ENCODE measurements around the gene CD163L1. TPM values are rescaled to one million over a fixed set of nuclear protein-coding genes. Genes with fewer than 3 reads are reported as not detected.

The CD163L1 gene
- total and polyA plus RNA-seq, 2 of the 8 experiments (the other 6 are each of a cell fraction or from before 2014, with no cell fraction given): 0.11 to 0.22 TPM

DNA sequence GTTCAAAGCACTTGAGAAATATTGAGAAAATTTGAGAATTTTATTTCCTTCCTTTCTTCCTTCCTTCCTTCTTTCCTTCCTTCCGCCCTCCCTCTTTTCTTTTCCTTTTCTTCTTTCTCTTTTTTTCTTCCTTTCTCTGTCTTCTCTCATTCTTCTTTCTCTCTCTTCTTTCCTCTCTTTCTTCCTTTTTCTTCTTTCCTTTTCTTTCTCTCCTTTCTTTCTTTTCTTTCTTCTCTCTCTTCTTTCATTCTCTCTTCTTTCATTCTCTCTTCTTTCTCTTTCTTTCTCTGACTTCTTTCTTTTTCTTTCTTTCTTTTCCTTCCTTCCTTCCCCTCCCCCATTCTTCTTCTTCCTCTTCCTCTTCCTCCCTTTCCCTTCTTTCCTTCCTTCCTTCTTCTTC, 44.9 kb downstream of the CD163L1 start (continued):
- TF ChIP-seq, protein P1, sequence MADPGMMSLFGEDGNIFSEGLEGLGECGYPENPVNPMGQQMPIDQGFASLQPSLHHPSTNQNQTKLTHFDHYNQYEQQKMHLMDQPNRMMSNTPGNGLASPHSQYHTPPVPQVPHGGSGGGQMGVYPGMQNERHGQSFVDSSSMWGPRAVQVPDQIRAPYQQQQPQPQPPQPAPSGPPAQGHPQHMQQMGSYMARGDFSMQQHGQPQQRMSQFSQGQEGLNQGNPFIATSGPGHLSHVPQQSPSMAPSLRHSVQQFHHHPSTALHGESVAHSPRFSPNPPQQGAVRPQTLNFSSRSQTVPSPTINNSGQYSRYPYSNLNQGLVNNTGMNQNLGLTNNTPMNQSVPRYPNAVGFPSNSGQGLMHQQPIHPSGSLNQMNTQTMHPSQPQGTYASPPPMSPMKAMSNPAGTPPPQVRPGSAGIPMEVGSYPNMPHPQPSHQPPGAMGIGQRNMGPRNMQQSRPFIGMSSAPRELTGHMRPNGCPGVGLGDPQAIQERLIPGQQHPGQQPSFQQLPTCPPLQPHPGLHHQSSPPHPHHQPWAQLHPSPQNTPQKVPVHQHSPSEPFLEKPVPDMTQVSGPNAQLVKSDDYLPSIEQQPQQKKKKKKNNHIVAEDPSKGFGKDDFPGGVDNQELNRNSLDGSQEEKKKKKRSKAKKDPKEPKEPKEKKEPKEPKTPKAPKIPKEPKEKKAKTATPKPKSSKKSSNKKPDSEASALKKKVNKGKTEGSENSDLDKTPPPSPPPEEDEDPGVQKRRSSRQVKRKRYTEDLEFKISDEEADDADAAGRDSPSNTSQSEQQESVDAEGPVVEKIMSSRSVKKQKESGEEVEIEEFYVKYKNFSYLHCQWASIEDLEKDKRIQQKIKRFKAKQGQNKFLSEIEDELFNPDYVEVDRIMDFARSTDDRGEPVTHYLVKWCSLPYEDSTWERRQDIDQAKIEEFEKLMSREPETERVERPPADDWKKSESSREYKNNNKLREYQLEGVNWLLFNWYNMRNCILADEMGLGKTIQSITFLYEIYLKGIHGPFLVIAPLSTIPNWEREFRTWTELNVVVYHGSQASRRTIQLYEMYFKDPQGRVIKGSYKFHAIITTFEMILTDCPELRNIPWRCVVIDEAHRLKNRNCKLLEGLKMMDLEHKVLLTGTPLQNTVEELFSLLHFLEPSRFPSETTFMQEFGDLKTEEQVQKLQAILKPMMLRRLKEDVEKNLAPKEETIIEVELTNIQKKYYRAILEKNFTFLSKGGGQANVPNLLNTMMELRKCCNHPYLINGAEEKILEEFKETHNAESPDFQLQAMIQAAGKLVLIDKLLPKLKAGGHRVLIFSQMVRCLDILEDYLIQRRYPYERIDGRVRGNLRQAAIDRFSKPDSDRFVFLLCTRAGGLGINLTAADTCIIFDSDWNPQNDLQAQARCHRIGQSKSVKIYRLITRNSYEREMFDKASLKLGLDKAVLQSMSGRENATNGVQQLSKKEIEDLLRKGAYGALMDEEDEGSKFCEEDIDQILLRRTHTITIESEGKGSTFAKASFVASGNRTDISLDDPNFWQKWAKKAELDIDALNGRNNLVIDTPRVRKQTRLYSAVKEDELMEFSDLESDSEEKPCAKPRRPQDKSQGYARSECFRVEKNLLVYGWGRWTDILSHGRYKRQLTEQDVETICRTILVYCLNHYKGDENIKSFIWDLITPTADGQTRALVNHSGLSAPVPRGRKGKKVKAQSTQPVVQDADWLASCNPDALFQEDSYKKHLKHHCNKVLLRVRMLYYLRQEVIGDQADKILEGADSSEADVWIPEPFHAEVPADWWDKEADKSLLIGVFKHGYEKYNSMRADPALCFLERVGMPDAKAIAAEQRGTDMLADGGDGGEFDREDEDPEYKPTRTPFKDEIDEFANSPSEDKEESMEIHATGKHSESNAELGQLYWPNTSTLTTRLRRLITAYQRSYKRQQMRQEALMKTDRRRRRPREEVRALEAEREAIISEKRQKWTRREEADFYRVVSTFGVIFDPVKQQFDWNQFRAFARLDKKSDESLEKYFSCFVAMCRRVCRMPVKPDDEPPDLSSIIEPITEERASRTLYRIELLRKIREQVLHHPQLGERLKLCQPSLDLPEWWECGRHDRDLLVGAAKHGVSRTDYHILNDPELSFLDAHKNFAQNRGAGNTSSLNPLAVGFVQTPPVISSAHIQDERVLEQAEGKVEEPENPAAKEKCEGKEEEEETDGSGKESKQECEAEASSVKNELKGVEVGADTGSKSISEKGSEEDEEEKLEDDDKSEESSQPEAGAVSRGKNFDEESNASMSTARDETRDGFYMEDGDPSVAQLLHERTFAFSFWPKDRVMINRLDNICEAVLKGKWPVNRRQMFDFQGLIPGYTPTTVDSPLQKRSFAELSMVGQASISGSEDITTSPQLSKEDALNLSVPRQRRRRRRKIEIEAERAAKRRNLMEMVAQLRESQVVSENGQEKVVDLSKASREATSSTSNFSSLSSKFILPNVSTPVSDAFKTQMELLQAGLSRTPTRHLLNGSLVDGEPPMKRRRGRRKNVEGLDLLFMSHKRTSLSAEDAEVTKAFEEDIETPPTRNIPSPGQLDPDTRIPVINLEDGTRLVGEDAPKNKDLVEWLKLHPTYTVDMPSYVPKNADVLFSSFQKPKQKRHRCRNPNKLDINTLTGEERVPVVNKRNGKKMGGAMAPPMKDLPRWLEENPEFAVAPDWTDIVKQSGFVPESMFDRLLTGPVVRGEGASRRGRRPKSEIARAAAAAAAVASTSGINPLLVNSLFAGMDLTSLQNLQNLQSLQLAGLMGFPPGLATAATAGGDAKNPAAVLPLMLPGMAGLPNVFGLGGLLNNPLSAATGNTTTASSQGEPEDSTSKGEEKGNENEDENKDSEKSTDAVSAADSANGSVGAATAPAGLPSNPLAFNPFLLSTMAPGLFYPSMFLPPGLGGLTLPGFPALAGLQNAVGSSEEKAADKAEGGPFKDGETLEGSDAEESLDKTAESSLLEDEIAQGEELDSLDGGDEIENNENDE (IDR thresholded peaks at IDR 0.05; ENCODE audit: insufficient replicate concordance, low read length): no peak
- TF ChIP-seq BACH1 (IDR thresholded peaks at IDR 0.05; ENCODE audit: low read length) (no peak), SAP30 (IDR thresholded peaks at IDR 0.05; ENCODE audit: insufficient read depth, insufficient replicate concordance, low read length) (no peak)
